ENCODE results near the gene CCL28.
"Not testable (repeated sequence)": the region's sequence is repeated elsewhere in the genome, so short reads cannot be mapped to it uniquely, and the experiment has no call there.

The CCL28 gene

DNA sequence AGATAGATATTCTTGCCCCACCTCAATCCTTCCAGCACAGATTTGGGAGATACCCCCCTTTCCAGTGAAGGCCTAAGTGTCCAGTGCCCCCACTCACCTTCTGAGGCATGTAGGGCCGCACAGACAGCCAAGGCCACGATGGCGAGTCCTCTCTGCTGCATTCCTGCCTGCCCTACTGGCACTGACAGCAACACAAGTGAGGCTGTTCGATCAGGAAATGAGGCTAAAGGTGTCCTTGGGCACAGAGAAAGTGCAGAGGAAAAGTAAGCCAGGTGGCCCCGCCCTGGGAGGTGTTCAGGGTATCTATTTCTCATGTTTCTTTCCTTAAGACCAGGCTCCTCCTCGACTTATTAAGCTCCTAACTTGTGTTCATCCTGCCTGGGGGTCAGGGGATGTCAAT, at the start of gene CCL28:
Gene CCL28, minus strand, starts transcription at position 236 of the 400 bp plus-strand sequence. Its CDS starts 75 bp downstream, at position 161.
- no peak for DNase-seq (ENCODE audit: low read depth in 2 of 2)

DNA sequence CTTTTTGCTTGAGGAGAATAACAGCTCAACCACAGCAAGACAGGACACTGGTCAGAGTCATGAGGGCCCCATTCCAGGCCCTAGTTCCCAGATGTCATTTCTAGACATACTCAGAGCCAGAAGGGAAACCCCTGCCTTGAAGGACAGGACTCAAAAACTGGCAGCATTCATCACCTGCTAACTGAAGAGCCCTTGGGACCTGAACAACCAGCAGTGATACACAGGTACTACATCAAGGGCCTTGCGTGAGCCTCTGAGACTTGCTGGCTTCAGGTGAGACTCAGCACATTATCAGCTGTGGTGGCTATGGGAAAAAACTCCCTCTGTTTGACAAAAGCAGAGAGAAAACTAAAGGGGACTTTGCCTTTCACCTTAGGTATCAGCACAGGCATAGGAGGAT, 48.9 kb upstream of the CCL28 start:
- DNase-seq (ENCODE audit: low read depth in 2 of 2): no peak

DNA sequence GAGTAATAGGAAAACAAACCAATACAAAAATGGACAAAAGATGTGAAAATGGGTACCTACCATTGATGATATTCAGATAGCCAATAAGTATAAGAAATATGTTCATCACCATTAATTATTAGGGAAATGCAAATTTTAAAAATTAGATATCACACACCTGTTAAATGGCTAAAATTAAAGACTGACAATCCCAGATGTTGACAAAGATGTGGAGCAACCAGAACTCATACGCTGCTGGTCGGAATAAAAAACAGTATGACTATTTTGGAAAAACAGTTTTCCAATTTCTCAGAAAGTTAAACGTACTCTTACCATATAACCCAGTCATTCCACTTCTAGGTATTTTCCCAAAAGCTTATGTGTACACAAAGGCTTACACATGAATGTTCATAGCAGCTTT, 44.4 kb upstream of the CCL28 start:
- DNase-seq (ENCODE audit: low read depth in 2 of 2): no peak

- not testable (repeated sequence) for DNase-seq (ENCODE audit: low read depth in 2 of 2)
These were observed 29.4 kb upstream of the CCL28 start for GRCh38 chr5:43441575-43441974.

- DNase-seq (ENCODE audit: low read depth in 2 of 2): no peak
These were observed 25.0 kb upstream of the CCL28 start for GRCh38 chr5:43437062-43437660.

- no peak for DNase-seq (ENCODE audit: low read depth in 2 of 2)
These were observed 21.2 kb upstream of the CCL28 start for GRCh38 chr5:43433382-43433781.

GRCh38 chr5:43432486-43433375, 20.5 kb upstream of the CCL28 start:
- DNase-seq (ENCODE audit: low read depth in 2 of 2): no peak

GRCh38 chr5:43429706-43430105, 17.5 kb upstream of the CCL28 start:
- DNase-seq (ENCODE audit: low read depth in 2 of 2): no peak

DNA sequence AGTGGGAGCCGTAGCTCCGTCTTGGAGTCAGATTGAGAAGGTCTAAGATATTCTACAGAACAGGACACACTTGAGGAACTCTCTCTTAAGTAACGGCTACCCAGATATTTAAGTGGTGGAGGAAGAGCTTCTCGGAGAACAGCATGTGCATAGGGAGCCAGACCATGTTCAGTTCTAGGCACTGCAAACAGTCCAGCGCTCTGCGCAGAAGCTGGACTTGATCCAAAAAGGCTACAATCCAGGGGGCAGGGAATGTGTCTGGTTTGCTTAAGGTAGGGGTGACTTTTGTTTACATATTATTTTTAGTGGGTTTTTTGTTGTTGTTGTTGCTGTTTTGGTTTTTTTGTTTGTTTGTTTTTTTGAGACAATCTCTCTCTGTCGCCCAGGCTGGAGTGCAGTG, 16.8 kb upstream of the CCL28 start:
- no peak for DNase-seq (ENCODE audit: low read depth in 2 of 2)

GRCh38 chr5:43427306-43427705, 15.1 kb upstream of the CCL28 start:
- no peak for DNase-seq (ENCODE audit: low read depth in 2 of 2)

GRCh38 chr5:43425983-43426382, 13.8 kb upstream of the CCL28 start:
- no peak for DNase-seq (ENCODE audit: low read depth in 2 of 2)

- DNase-seq (ENCODE audit: low read depth in 2 of 2): not testable (repeated sequence)
These were observed 10.9 kb upstream of the CCL28 start for GRCh38 chr5:43423086-43423485.

- no peak for DNase-seq (ENCODE audit: low read depth in 2 of 2)
These were observed 10.0 kb upstream of the CCL28 start for GRCh38 chr5:43422143-43422542.

GRCh38 chr5:43421450-43422133, 9.4 kb upstream of the CCL28 start:
- DNase-seq (ENCODE audit: low read depth in 2 of 2): no peak

DNA sequence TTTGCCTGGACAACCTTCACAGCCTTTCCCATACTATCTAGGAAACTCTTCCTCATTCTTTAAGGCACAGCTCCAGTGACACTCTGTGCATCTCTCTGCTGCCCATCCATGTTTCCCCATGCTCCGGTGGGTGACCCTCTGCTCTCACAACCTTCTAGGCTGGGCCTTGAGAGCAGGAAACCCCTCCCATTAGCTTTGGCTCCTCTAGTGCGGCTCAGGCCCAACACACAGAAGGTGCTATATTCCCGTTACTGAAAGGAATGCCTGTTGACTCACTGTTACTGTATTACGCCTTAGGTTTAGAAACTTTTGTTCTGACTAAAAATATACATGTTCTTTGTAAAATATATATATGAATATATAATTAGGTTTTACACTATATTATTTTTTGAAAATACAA, 8.1 kb upstream of the CCL28 start:
- no peak for DNase-seq (ENCODE audit: low read depth in 2 of 2)

- no peak for DNase-seq (ENCODE audit: low read depth in 2 of 2)
These were observed 6.4 kb upstream of the CCL28 start for GRCh38 chr5:43418561-43418960.

DNA sequence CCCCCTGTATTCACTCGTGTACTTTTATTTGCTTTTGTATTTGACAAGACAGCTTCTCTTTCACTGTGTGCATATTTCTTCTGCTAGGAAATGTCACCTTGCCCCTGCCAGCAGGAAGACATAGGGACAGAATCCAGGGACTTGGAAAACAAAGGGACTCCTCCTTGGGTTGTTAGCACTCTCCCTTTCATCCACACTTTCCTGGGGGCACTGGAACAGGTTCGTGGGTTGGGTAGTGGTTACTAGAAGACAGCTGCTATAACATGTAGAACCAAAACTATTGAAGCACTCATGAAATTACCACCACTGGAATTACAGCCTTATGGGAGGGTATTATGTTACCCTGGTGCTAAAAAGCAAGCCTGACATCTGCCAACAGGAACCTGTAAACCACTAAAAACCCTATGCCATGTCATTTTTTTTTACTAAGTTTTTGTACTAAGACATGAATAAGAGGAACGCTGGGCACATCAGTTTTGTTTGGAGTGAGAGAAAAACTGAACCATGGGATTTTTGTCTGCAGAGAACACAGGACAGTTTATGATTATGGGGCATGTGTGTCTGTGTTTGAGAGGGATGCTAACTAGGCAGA, 4.7 kb upstream of the CCL28 start:
- DNase-seq (ENCODE audit: low read depth in 2 of 2): no peak

- DNase-seq (ENCODE audit: low read depth in 2 of 2): no peak
These were observed 4.0 kb upstream of the CCL28 start for GRCh38 chr5:43415935-43416802.

DNA sequence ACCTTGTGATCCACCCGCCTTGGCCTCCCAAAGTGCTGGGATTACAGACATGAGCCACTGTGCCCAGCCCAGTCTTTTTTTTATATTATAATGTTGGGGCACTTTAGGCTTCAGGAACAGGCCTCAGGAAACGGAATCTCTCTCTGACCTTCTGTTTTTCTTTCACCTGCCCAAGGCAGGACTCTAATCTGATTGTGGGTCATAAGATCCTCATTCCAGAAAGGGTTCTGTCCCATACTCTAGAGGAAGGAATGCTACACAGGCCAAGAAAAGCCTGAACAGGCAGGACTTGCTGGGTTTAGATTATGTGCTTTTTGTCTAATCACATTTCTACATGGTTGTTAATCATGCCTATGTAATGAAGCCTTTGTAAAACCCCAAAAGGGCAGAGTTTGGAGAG, 1.8 kb upstream of the CCL28 start:
- no peak for DNase-seq (ENCODE audit: low read depth in 2 of 2)

DNA sequence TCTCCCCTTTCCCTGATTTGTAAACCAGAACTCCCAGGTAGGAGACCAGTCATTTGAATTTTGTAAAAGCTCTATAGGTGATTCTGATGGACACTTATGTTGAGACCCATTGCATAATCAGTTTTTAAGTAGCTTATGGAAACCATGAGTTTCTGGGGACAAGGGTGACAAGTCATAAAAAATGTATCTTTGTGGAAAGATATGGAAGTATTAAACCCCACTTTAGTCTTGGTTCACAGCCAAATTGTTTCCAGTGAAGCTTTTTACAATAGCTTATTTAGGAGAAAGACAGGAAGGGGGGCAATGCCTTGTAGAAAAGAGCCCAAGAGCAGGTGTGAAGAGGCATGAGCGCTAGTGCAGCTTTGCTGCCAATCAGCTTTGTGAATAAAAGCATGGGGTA, 453 bp upstream of the CCL28 start:
- DNase-seq (ENCODE audit: low read depth in 2 of 2): no peak

DNA sequence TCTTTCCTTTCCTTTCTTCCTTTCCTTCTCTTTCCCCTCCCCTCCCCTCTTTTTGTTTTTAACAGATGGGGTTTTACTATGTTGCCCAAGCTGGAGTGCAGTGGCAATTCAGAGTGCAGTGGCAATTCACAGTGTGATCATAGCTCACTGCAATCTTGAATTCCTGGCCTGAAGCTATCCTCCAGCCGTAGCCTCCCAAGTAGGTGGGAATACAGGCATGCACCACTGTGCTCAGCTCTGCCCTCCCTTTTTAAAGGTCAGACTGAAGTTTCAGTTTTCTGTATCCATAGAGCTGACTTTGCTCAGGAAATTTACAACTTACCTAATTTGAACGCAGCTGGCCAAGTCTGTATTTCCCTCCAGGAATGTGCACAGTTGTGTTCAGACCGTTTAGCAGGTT, 696 bp downstream of the CCL28 start:
- DNase-seq (ENCODE audit: low read depth in 2 of 2): no peak

Measured in stimulated activated CD4-positive, alpha-beta T cell treated with anti-CD3 and anti-CD28 coated beads, Interleukin-1b, Interleukin-23, amount 100 ng/mL, for 1 hour (primary cell).